BLaER1 treated with 17β-estradiol and CSF1 and Interleukin-3, amounts not matched to agents 10 nM and 100 nM (cell line): ENCODE results near the gene MAGI2.

Experiments
- H3K27ac ChIP-seq, 11 experiments: shearing (Covaris generic); formaldehyde crosslinking; 2 replicates each; pipeline ENCODE4 v1.8.1; 2022
- H3K27me3 ChIP-seq, 11 experiments: shearing (Covaris generic); formaldehyde crosslinking; 2 replicates each; pipeline ENCODE4 v1.8.1; 2022
- H3K36me3 ChIP-seq, 11 experiments: shearing (Covaris generic); formaldehyde crosslinking; 2 replicates each; pipeline ENCODE4 v1.8.1; 2022
- H3K4me1 ChIP-seq, 10 experiments: shearing (Covaris generic); formaldehyde crosslinking; 2 replicates each; pipeline ENCODE4 v1.8.1; 2022
- H3K4me2 ChIP-seq, 11 experiments: shearing (Covaris generic); formaldehyde crosslinking; 2 replicates each; pipeline ENCODE4 v1.8.1; 2022
- H3K4me3 ChIP-seq, 10 experiments: shearing (Covaris generic); formaldehyde crosslinking; 2 replicates each; pipeline ENCODE4 v1.8.1; 2022
- H3K9ac ChIP-seq, 11 experiments: shearing (Covaris generic); formaldehyde crosslinking; 2 replicates each; pipeline ENCODE4 v1.8.1; 2022
- H3K9me3 ChIP-seq, 11 experiments: shearing (Covaris generic); formaldehyde crosslinking; replicated peaks in 1 of 11; 2 replicates each; pipeline ENCODE4 v1.8.1; 2022
- H4K20me1 ChIP-seq, 11 experiments: shearing (Covaris generic); formaldehyde crosslinking; 2 replicates each; pipeline ENCODE4 v1.8.1; 2022
- Cebpa-rat ChIP-seq, 11 experiments: shearing (Covaris generic); IDR thresholded peaks; 2 replicates each; pipeline ENCODE4 v1.8.1; 2022

MAGI2 gene

DNA sequence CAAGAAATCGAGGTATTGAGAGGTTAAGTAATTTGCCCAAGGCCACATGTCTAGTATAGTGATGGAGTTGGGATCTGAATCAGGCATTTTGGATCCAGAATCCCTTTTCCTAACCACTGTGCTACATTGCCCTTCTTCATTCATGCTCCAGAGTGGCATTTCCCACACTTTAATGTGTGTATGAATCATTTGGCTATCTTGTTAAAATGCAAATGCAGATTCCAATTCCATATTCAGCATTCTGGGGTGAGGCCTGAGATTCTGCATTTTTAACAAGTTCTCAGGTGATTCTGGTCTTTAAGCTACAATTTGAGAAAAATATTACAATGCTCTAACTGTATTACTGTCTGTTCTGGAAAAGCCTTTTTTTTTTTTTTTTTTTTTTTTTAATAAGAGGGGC is 1023.6 kb downstream of the MAGI2 start:
- Histone ChIP-seq H3K27me3 (no peaks in the 10 kb centered on the region), H4K20me1 (no peaks in the 10 kb centered on the region), H3K9ac (no peak overlapping the region)

DNA sequence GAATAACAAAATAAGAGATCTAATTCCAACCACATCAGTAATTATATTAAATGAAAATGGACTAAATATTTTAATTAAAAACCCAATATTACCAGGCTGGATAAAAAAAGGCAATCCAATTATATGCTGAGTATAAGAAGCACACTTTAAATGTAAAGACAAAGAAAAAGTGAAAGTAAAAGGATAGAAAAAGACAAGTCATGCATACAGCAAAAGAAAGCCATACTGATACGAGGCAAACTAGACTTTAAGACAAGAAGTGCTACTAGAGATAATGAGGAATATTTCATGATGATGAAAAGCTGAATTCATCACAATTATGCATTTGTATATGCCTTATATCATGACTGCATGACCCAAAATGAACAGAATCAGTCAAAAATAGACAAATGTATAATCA is 1026.3 kb downstream of the MAGI2 start:
- no peak overlapping the region for H3K4me2 ChIP-seq
- no peaks in the 10 kb centered on the region for H3K36me3 ChIP-seq
- H3K4me1 ChIP-seq = no peaks in the 10 kb centered on the region
- TF ChIP-seq Cebpa-rat (IDR thresholded peaks at IDR 0.05) = no peak
- H3K4me3 ChIP-seq = no peak overlapping the region
- no peaks in the 10 kb centered on the region for H3K27me3 ChIP-seq
- no peak overlapping the region for H3K9ac ChIP-seq
- 0 out of 22 replicates have a peak, but pooled peaks cover 0 to 6% (median 0%) of the 10 kb centered on the region in 11 experiments for H3K9me3 ChIP-seq
- H4K20me1 ChIP-seq = no peaks in the 10 kb centered on the region
- H3K27ac ChIP-seq = no peak overlapping the region

More for the DNA sequence above, 1023.6 kb downstream of the MAGI2 start:
- H3K36me3 ChIP-seq = no peaks in the 10 kb centered on the region
- no peak overlapping the region for H3K4me2 ChIP-seq
- no peaks in the 10 kb centered on the region for H3K4me1 ChIP-seq
- no peak overlapping the region for H3K27ac ChIP-seq
- H3K9me3 ChIP-seq = 0 out of 22 replicates have a peak, but pooled peaks cover 0 to 3% (median 0%) of the 10 kb centered on the region in 11 experiments
- TF ChIP-seq Cebpa-rat (IDR thresholded peaks at IDR 0.05) = no peak
- no peak overlapping the region for H3K4me3 ChIP-seq

DNA sequence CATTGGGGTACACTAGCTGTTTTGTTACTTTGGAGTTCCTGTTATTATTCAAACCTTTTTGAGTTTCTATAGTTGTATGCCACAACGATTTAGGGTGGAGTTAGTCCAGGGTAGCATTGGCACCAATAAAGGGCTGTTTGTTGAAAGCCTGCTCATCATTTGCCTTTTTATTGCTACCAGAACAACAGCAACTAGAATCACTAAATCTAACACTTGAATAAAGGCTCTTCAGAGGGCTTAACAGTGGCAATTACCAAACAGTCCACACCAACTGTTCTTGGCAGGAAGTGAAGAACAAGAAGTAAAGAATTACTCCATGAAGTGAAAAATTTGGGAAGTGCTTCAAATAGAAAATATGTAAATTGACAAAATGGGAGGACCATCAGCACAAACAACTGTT is 1033.5 kb downstream of the MAGI2 start:
- no peak for TF ChIP-seq Cebpa-rat (IDR thresholded peaks at IDR 0.05)
- Histone ChIP-seq H3K4me3 (no peak overlapping the region), H3K27me3 (no peaks in the 10 kb centered on the region), H3K4me2 (peak overlapping the region in 5 of 11 experiments; percentile 34 to 69 (median 58); a peak in 9 of 22 replicates), H3K9me3 (peaks cover 0 to 10% (median 0%) of the 10 kb centered on the region in 11 experiments; a peak in 1 of 22 replicates), H3K27ac (peak overlapping the region in 2 of 11 experiments; percentile 18 to 49; a peak in 5 of 22 replicates), H3K36me3 (no peaks in the 10 kb centered on the region), H4K20me1 (no peaks in the 10 kb centered on the region), H3K4me1 (peaks cover 0 to 19% (median 2%) of the 10 kb centered on the region in 10 experiments; a peak in 8 of 20 replicates), H3K9ac (no peak overlapping the region)

DNA sequence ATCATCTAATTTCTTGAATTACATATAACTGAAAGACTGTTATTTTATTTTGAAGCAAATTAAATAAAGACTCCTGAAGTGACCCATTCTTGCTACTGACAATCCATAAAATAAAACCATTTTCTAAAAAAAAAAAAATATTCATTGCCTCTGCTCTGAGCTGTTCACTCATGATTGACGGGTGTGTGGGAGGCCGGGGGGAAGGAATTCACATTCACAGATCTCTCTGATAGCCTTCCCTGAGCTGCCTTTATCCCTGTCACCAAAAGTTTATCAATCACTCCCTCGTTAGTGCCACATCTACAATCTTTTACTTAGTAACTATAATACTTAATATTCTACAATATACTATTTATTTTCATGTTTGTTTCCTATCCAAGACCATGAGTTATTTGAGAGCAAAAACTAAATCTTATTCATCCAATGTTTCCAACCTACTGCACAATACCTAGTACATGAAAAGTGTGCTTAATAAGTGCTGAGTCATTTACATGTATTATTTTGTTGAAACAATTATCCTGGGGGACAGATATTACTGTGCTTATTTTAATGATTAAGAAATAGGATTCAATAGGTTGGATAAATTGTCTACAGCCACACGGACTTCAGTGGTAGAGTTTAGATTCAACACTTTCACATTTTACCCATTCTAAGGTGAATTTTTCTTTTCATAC is 1036.2 kb downstream of the MAGI2 start:
- H3K27me3 ChIP-seq = no peaks in the 10 kb centered on the region
- no peak overlapping the region for H3K27ac ChIP-seq
- no peak for TF ChIP-seq Cebpa-rat (IDR thresholded peaks at IDR 0.05)
- H3K9ac ChIP-seq = no peak overlapping the region
- no peak overlapping the region for H3K4me3 ChIP-seq
- H3K4me2 ChIP-seq = no peak overlapping the region
- H3K9me3 ChIP-seq = peaks cover 0 to 6% (median 0%) of the 10 kb centered on the region in 11 experiments; a peak in 1 of 22 replicates
- no peaks in the 10 kb centered on the region for H4K20me1 ChIP-seq
- peaks cover 0 to 19% (median 2%) of the 10 kb centered on the region in 10 experiments; a peak in 8 of 20 replicates for H3K4me1 ChIP-seq
- H3K36me3 ChIP-seq = no peaks in the 10 kb centered on the region

DNA sequence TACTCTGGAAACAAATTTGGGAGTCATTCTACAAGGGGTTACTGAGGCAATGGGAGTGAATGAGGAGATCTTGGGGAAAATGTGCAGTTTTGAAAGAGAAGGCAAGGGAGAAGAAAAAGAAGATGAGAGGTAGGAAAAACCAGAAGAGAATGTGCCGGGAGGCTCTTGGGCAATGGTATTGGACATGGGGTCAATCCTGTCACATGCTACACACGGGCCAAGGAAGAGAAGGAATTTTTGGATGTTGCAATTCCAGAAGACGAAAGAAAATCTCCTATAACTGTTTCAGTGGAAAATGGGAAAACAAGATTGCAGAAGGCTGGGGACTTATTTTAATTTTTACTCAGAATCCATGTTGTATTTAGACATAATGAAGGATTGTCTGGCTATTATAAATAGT is 1039.9 kb downstream of the MAGI2 start:
- H4K20me1 ChIP-seq = no peaks in the 10 kb centered on the region
- no peak overlapping the region for H3K4me3 ChIP-seq
- no peaks in the 10 kb centered on the region for H3K4me1 ChIP-seq
- peaks cover 0 to 6% (median 0%) of the 10 kb centered on the region in 11 experiments; a peak in 1 of 22 replicates for H3K9me3 ChIP-seq
- no peak for TF ChIP-seq Cebpa-rat (IDR thresholded peaks at IDR 0.05)
- no peaks in the 10 kb centered on the region for H3K36me3 ChIP-seq
- H3K27me3 ChIP-seq = no peaks in the 10 kb centered on the region
- H3K27ac ChIP-seq = no peak overlapping the region
- H3K4me2 ChIP-seq = no peak overlapping the region
- H3K9ac ChIP-seq = no peak overlapping the region

DNA sequence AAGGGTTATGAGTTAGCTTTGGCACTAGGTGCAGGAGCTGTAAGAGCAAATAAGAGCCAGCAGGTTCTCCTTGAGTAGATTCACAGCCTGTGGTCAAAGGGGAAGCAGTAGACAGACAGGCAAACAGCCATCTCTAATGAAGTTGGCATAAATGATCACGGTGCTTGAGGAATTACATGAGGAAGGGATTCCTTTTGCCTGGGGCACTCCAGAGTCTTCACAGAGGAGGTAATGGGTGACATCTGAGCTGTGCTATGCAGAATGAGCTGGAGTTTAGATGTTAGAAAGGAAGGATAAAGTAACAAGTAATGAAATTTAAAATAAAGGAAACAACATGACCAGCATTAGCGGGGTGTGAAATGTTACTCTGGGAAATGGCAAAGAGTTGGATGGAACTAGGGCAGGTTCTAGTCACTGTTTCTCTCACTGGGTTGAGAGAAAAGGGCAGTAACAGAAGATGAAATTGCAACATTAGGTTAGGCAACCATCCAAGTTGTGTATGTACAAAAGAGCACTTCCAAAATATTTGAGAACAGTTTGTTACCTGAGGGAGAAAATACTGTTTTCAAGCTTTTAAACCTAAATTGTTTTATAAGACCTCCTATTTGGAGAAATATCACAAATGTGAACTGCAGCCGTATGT is 1041.1 kb downstream of the MAGI2 start:
- H4K20me1 ChIP-seq = no peaks in the 10 kb centered on the region
- H3K36me3 ChIP-seq = no peaks in the 10 kb centered on the region
- no peak overlapping the region for H3K27ac ChIP-seq
- no peak overlapping the region for H3K4me2 ChIP-seq
- H3K4me3 ChIP-seq = no peak overlapping the region
- H3K9ac ChIP-seq = no peak overlapping the region
- TF ChIP-seq Cebpa-rat (IDR thresholded peaks at IDR 0.05) = no peak
- H3K4me1 ChIP-seq = no peaks in the 10 kb centered on the region
- peaks cover 0 to 6% (median 0%) of the 10 kb centered on the region in 11 experiments; a peak in 1 of 22 replicates for H3K9me3 ChIP-seq
- H3K27me3 ChIP-seq = no peaks in the 10 kb centered on the region

DNA sequence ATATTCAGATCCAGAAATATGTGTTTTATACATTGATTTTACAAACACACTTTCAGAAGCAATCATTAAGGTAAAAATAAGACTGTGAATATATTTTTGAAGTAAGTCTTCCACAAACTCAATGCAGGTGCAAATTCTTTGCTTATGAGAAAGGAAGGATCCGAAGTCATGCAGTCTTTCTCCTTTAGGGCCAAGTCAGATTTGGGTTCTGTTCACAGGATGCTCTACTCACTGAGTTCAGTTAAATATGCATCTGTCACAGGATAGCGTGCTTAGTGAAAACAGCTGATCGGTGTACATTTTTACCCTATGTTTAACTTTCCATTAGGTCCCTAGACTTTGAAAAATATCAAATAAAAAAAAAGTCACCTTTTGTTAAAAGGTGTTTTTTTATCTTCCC is 1046.4 kb downstream of the MAGI2 start:
- Histone ChIP-seq H4K20me1 (no peaks in the 10 kb centered on the region), H3K4me1 (no peaks in the 10 kb centered on the region)

DNA sequence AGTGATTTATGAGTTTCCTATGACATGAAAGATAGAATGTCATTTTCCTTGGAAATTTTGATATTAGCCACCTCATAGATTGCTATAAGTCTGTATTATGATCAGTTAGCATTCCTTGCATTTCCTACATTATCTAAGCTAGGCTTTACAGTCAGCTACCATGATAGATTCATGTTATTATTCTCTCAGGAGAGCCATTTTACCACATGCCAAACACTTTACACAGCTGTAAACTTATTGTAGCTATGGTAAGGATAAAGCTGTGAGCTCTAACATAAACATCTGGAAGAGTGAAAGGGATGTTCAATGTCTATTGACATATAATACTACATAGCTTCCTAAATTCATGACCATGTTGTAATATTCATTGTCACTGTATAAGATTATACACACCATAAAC is 1046.9 kb downstream of the MAGI2 start:
- Histone ChIP-seq H3K4me3 (no peak overlapping the region), H3K27ac (no peak overlapping the region), H3K4me2 (no peak overlapping the region), H3K36me3 (no peaks in the 10 kb centered on the region), H3K27me3 (no peaks in the 10 kb centered on the region), H3K4me1 (no peaks in the 10 kb centered on the region), H3K9ac (no peak overlapping the region), H4K20me1 (no peaks in the 10 kb centered on the region), H3K9me3 (no peaks in the 10 kb centered on the region)
- TF ChIP-seq Cebpa-rat (IDR thresholded peaks at IDR 0.05) = no peak

More for the DNA sequence above, 1046.4 kb downstream of the MAGI2 start:
- H3K4me2 ChIP-seq = no peak overlapping the region
- no peak overlapping the region for H3K9ac ChIP-seq
- H3K27ac ChIP-seq = no peak overlapping the region
- TF ChIP-seq Cebpa-rat (IDR thresholded peaks at IDR 0.05) = no peak
- H3K9me3 ChIP-seq = no peaks in the 10 kb centered on the region
- no peaks in the 10 kb centered on the region for H3K27me3 ChIP-seq
- no peak overlapping the region for H3K4me3 ChIP-seq
- H3K36me3 ChIP-seq = no peaks in the 10 kb centered on the region

DNA sequence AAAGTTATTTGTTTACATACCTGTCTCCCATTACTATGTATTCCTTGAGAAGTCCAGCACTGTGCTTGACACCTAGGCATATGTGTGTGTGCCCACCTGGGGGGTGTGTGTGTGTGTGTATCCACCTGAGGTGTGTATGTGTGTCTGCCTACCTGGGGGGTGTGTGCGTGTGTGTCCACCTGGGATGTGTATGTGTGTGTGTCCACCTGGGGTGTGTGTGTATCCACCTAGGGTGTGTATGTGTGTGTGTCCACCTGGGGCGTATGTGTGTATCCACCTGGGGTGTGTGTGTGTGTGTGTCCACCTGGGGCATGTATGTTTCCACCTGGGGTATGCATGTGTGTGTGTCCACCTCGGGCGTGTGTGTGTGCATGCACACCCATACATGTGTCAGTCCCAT is 1051.4 kb downstream of the MAGI2 start:
- no peaks in the 10 kb centered on the region for H4K20me1 ChIP-seq
- H3K9ac ChIP-seq = no peak overlapping the region
- H3K27me3 ChIP-seq = peaks cover 0 to 14% (median 7%) of the 10 kb centered on the region in 11 experiments; a peak in 7 of 22 replicates
- H3K9me3 ChIP-seq = no peaks in the 10 kb centered on the region
- H3K4me3 ChIP-seq = no peak overlapping the region
- TF ChIP-seq Cebpa-rat (IDR thresholded peaks at IDR 0.05) = no peak
- H3K27ac ChIP-seq = no peak overlapping the region
- no peaks in the 10 kb centered on the region for H3K4me1 ChIP-seq
- no peak overlapping the region for H3K4me2 ChIP-seq
- no peaks in the 10 kb centered on the region for H3K36me3 ChIP-seq
